ENCODE measurements around the gene MRPS11.

GRCh38 chr15:88498996-88499395 is 31.5 kb downstream of the MRPS11 start:
- TF ChIP-seq, protein P1, sequence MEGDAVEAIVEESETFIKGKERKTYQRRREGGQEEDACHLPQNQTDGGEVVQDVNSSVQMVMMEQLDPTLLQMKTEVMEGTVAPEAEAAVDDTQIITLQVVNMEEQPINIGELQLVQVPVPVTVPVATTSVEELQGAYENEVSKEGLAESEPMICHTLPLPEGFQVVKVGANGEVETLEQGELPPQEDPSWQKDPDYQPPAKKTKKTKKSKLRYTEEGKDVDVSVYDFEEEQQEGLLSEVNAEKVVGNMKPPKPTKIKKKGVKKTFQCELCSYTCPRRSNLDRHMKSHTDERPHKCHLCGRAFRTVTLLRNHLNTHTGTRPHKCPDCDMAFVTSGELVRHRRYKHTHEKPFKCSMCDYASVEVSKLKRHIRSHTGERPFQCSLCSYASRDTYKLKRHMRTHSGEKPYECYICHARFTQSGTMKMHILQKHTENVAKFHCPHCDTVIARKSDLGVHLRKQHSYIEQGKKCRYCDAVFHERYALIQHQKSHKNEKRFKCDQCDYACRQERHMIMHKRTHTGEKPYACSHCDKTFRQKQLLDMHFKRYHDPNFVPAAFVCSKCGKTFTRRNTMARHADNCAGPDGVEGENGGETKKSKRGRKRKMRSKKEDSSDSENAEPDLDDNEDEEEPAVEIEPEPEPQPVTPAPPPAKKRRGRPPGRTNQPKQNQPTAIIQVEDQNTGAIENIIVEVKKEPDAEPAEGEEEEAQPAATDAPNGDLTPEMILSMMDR (IDR thresholded peaks at IDR 0.05; ENCODE audit: low read length) = no peak
- TF ChIP-seq EZH2 (optimal IDR thresholded peaks at IDR 0.05; ENCODE audit: low read depth, low read length) = no peak
